DND-41 (cell line): ENCODE results near the gene SCAF8.

Experiments
- ATAC-seq: fragments of 200-7000 bp; cut with Tn5 transposase; 3 replicates; pipeline ENCODE4 v1.9.1; 2021; ENCODE audit warnings: low read depth; ENCODE audit not compliant: insufficient read depth
- DNase-seq: peaks from one replicate; pipeline ENCODE4 v3.0.0-alpha.2; 2020
- H2AFZ ChIP-seq: 2 replicates; pipeline ENCODE4 v1.6.0; 2012; ENCODE audit warnings: low read depth, low read length
- H3K27ac ChIP-seq: 2 replicates; pipeline ENCODE4 v1.5.1; 2012; ENCODE audit warnings: low read length, inconsistent platforms
- H3K27me3 ChIP-seq: fragments of 200-600 bp; sonication (generic); 2 replicates; pipeline ENCODE4 v1.6.0; 2012; ENCODE audit warnings: low read length, mild to moderate bottlenecking, inconsistent platforms; ENCODE audit not compliant: insufficient read depth, poor library complexity
- H3K36me3 ChIP-seq: 2 replicates; pipeline ENCODE4 v1.5.1; 2012; ENCODE audit warnings: low read length, inconsistent platforms; ENCODE audit not compliant: insufficient read depth
- H3K4me1 ChIP-seq: 2 replicates; pipeline ENCODE4 v1.5.1; 2012; ENCODE audit warnings: mild to moderate bottlenecking, low read length; ENCODE audit not compliant: insufficient read depth
- H3K4me2 ChIP-seq: 2 replicates; pipeline ENCODE4 v1.6.0; 2012; ENCODE audit warnings: mild to moderate bottlenecking, moderate library complexity, low read length, inconsistent platforms; ENCODE audit not compliant: insufficient read depth
- H3K4me3 ChIP-seq, 2 experiments: fragments of 200-600 bp in 1 of 2; shearing (Covaris generic) in 1 of 2; 2 replicates each; pipeline ENCODE4 v1.5.1; 2012 to 2016; ENCODE audit warnings: inconsistent platforms in 2 of 2, low read length in 2 of 2, mild to moderate bottlenecking in 2 of 2, low read depth in 1 of 2, moderate library complexity in 1 of 2
- H3K79me2 ChIP-seq: 2 replicates; pipeline ENCODE4 v1.6.0; 2012; ENCODE audit warnings: low read length, inconsistent platforms; ENCODE audit not compliant: insufficient read depth
- H3K9ac ChIP-seq: 2 replicates; pipeline ENCODE4 v1.6.0; 2012; ENCODE audit warnings: low read depth, mild to moderate bottlenecking, inconsistent platforms, low read length, moderate library complexity
- H3K9me3 ChIP-seq: 2 replicates; pipeline ENCODE4 v1.5.1; 2012; ENCODE audit warnings: low read length, moderate library complexity, mild to moderate bottlenecking, inconsistent platforms; ENCODE audit not compliant: insufficient read depth, severe bottlenecking
- H4K20me1 ChIP-seq: 2 replicates; pipeline ENCODE4 v1.6.0; 2012; ENCODE audit warnings: low read length; ENCODE audit not compliant: insufficient read depth
- CTCF ChIP-seq: IDR thresholded peaks from 2 replicates; pipeline ENCODE4 v1.5.1; 2012; ENCODE audit warnings: borderline replicate concordance, low read length, moderate library complexity, mild to moderate bottlenecking; ENCODE audit not compliant: poor library complexity, severe bottlenecking; ENCODE audit errors: extremely low read depth
- EZH2 ChIP-seq: IDR thresholded peaks from 3 replicates; pipeline ENCODE4 v1.6.1; 2012; ENCODE audit warnings: borderline replicate concordance, low read depth, mild to moderate bottlenecking, moderate library complexity, low read length, inconsistent platforms; ENCODE audit not compliant: severe bottlenecking

The SCAF8 gene

DNA sequence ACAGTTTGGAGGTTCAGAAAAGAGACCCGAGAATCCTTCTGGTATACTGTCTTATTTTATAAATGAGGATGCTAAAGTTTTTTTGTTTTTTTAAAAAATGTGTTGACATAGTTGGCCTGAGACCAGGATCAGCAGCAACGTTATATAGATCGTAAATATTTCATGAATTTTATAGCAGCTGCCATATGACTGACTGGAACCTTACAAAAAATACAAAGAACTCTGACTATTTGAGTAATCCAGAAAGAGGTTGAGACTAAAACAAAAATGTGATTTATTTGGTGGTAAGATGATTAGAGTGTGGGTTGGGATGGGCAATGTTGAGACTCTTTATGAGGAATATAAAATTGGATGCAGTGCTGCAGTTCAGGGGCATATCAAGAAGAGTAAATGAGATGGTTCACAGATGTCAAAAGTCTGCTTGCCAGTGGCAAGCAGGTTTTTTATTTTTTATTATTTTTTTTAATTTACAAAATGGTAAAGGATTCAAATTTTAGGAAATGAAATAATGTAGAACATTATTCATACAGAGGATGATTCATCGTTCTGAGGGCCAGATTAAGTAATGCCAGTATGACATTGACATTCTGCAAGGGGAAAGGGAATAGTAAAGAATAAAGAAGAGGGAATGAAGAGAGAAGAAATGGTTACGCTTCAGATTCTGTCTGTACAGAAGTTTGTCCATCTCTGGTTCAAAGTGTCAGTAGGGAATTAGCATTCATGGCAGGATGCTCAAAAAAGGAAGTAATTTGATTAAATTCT lies 58.5 kb downstream of the SCAF8 start:
- Histone ChIP-seq H3K27me3 (no peaks in the 10 kb centered on the region), H3K79me2 (peaks cover 74% of the 10 kb centered on the region), H3K4me1 (no peaks in the 10 kb centered on the region), H3K4me3 (no peak overlapping the region), H3K36me3 (peaks cover 71% of the 10 kb centered on the region), H3K27ac (no peak overlapping the region), H2AFZ (no peak overlapping the region), H3K9ac (no peak overlapping the region), H4K20me1 (peaks cover 20% of the 10 kb centered on the region; the same call in 1 of the 2 replicates), H3K4me2 (no peak overlapping the region), H3K9me3 (no peaks in the 10 kb centered on the region)
- no peak for ATAC-seq
- TF ChIP-seq CTCF = no peak
- TF ChIP-seq EZH2 = no peak
- no peak for DNase-seq

- no peaks in the 10 kb centered on the region for H3K27me3 ChIP-seq
- DNase-seq (no peak), ATAC-seq (no peak)
- H3K4me3 ChIP-seq = no peak overlapping the region
- no peak overlapping the region for H3K9ac ChIP-seq
- H3K27ac ChIP-seq = no peak overlapping the region
- H3K36me3 ChIP-seq = peaks cover 69% of the 10 kb centered on the region
- no peak overlapping the region for H3K4me2 ChIP-seq
- H2AFZ ChIP-seq = no peak overlapping the region
- no peaks in the 10 kb centered on the region for H3K9me3 ChIP-seq
- H3K79me2 ChIP-seq = peaks cover 68% of the 10 kb centered on the region
- H4K20me1 ChIP-seq = peaks cover 15% of the 10 kb centered on the region; the same call in 1 of the 2 replicates
- TF ChIP-seq EZH2 (no peak), CTCF (no peak)
- H3K4me1 ChIP-seq = no peaks in the 10 kb centered on the region
Observed at GRCh38 chr6:154792325-154792724, 59.1 kb downstream of the SCAF8 start.

DNA sequence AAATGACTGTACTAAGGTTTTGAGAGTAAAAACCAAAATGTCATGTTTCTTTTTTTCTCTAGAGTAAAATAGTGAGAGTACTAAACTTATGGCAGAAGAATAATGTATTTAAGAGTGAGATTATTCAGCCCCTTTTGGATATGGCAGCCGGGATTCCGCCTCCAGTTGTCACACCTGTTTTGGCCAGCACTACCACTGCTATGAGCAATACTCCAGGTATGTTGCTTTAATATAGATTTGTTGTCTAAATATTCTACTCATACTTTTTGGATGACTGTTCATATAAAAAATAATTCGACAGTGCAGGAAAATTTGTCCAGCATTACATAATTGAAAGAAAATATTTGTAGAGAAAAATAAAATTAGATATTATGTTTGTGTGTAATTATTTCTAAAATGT lies 59.5 kb downstream of the SCAF8 start:
- H3K9ac ChIP-seq = no peak overlapping the region
- no peaks in the 10 kb centered on the region for H3K9me3 ChIP-seq
- TF ChIP-seq EZH2 = no peak
- TF ChIP-seq CTCF = no peak
- no peak for DNase-seq
- H3K4me2 ChIP-seq = no peak overlapping the region
- H3K79me2 ChIP-seq = peaks cover 64% of the 10 kb centered on the region
- H4K20me1 ChIP-seq = peaks cover 13% of the 10 kb centered on the region; the same call in 1 of the 2 replicates
- H3K4me1 ChIP-seq = no peaks in the 10 kb centered on the region
- no peak for ATAC-seq
- no peak overlapping the region for H3K27ac ChIP-seq
- no peak overlapping the region for H2AFZ ChIP-seq
- peaks cover 69% of the 10 kb centered on the region for H3K36me3 ChIP-seq
- H3K27me3 ChIP-seq = no peaks in the 10 kb centered on the region
- H3K4me3 ChIP-seq = no peak overlapping the region
